ENCODE measurements around the gene SAMD11. TPM values are rescaled to one million over a fixed set of nuclear protein-coding genes. Genes with fewer than 3 reads are reported as not detected.

Gene SAMD11
- total RNA-seq, 4 donors from 2014 or later = 2.6 to 15.9 (median 11.5) TPM

- no peak for DNase-seq (ENCODE audit: low spot score in 2 of 2)
- WGBS, 2 donors = 55 to 64% methylated on average over 23 of the region's 23 CpGs
- H3K27me3 ChIP-seq = peaks cover 0 to 81% of the 10 kb centered on the region in 2 donors
- no peaks in the 10 kb centered on the region for H3K9me3 ChIP-seq
- H3K4me1 ChIP-seq = peaks cover 0 to 57% (median 25%) of the 10 kb centered on the region in 4 donors
- no peaks in the 10 kb centered on the region for H3K36me3 ChIP-seq
- no peak overlapping the region for H3K4me3 ChIP-seq
- TF ChIP-seq CTCF (IDR thresholded peaks at IDR 0.05) (no peak), POLR2A (IDR thresholded peaks at IDR 0.05) (no peak), EP300 (IDR thresholded peaks at IDR 0.05) (no peak)
- H3K27ac ChIP-seq = no peak overlapping the region
Observed at GRCh38 chr1:920010-920409, 3.7 kb upstream of the SAMD11 start.

- 0 to 3% methylated on average over 5 to 13 of the region's 13 CpGs for whole genome bisulfite sequencing, 2 donors
- Histone ChIP-seq H3K27me3 (peaks cover 0 to 81% of the 10 kb centered on the region in 2 donors), H3K9me3 (no peaks in the 10 kb centered on the region), H3K4me1 (peaks cover 0 to 61% (median 26%) of the 10 kb centered on the region in 4 donors), H3K36me3 (no peaks in the 10 kb centered on the region), H3K27ac (no peak overlapping the region), H3K4me3 (no peak overlapping the region)
- TF ChIP-seq CTCF (IDR thresholded peaks at IDR 0.05) (no peak), POLR2A (IDR thresholded peaks at IDR 0.05) (no peak), EP300 (IDR thresholded peaks at IDR 0.05) (no peak)
- no peak for DNase-seq (ENCODE audit: low spot score in 2 of 2)
Observed at GRCh38 chr1:920521-920920, 3.2 kb upstream of the SAMD11 start.

GRCh38 chr1:921011-921837, 2.5 kb upstream of the SAMD11 start:
- Histone ChIP-seq H3K27me3 (peaks cover 0 to 81% of the 10 kb centered on the region in 2 donors), H3K4me3 (no peak overlapping the region), H3K27ac (peak overlapping the region in 1 of 4 donors; percentile 15), H3K36me3 (no peaks in the 10 kb centered on the region), H3K9me3 (no peaks in the 10 kb centered on the region), H3K4me1 (peaks cover 0 to 68% (median 27%) of the 10 kb centered on the region in 4 donors)
- 22 to 31% methylated on average over 25 to 38 of the region's 38 CpGs for WGBS, 2 donors
- TF ChIP-seq EP300 (IDR thresholded peaks at IDR 0.05) (peak in 1 of 2 donors; percentile 44), CTCF (IDR thresholded peaks at IDR 0.05) (peak; percentile 23 to 75 (median 63)), POLR2A (IDR thresholded peaks at IDR 0.05) (no peak)
- DNase-seq (ENCODE audit: low spot score in 2 of 2) = no peak

GRCh38 chr1:923991-924655, 400 bp downstream of the SAMD11 start:
- DNase-seq (ENCODE audit: low spot score in 2 of 2) = no peak
- TF ChIP-seq EP300 (IDR thresholded peaks at IDR 0.05) (no peak), CTCF (IDR thresholded peaks at IDR 0.05) (no peak), POLR2A (IDR thresholded peaks at IDR 0.05) (no peak)
- 0% methylated on average over 11 to 35 of the region's 98 CpGs for WGBS, 2 donors
- no peaks in the 10 kb centered on the region for H3K9me3 ChIP-seq
- H3K27ac ChIP-seq = peak overlapping the region in 2 of 4 donors; percentile 46 to 79
- H3K36me3 ChIP-seq = no peaks in the 10 kb centered on the region
- H3K27me3 ChIP-seq = peaks cover 0 to 70% of the 10 kb centered on the region in 2 donors
- peaks cover 0 to 56% (median 24%) of the 10 kb centered on the region in 4 donors for H3K4me1 ChIP-seq
- peak overlapping the region in 3 of 4 donors; percentile 43 to 55 (median 44) for H3K4me3 ChIP-seq
